CD14-positive monocyte (primary cell): ENCODE results near the gene ALDH7A1. TPM values are rescaled to one million over a fixed set of nuclear protein-coding genes. Genes with fewer than 3 reads are reported as not detected.
A peak's percentile ranks its signal among the peaks of the same experiment; 100 is the strongest.

Experiments used
- DNase-seq, 3 donors: peaks; one replicate each; pipeline ENCODE4 v3.0.0-alpha.2; 2011 to 2022
- H2AFZ ChIP-seq: 2 replicates; pipeline ENCODE4 v1.6.0; 2012; ENCODE audit warnings: mild to moderate bottlenecking, low read depth, low read length, inconsistent platforms; ENCODE audit not compliant: insufficient read depth, poor library complexity, severe bottlenecking
- H3K27ac ChIP-seq, 2 donors: 1 replicate in 1 of 2; 2 replicates in 1 of 2; pipeline ENCODE4 v1.5.1; 2012 to 2013; ENCODE audit warnings: low read length in 2 of 2, control low read depth in 1 of 2, inconsistent platforms in 1 of 2, low read depth in 1 of 2, mild to moderate bottlenecking in 1 of 2
- H3K27me3 ChIP-seq, 2 donors: one replicate each; pipeline versions ENCODE4 v1.6.0 to v1.6.1; 2011 to 2013; ENCODE audit warnings: low read length in 2 of 2; ENCODE audit not compliant: control insufficient read depth in 2 of 2, insufficient read depth in 2 of 2
- H3K36me3 ChIP-seq, 2 donors: replicated peaks in 1 of 2; 1 replicate in 1 of 2; 2 replicates in 1 of 2; pipeline versions ENCODE4 v1.5.1 to v1.6.1; 2012 to 2013; ENCODE audit warnings: low read length in 2 of 2, control low read depth in 1 of 2, inconsistent platforms in 1 of 2, mild to moderate bottlenecking in 1 of 2; ENCODE audit not compliant: insufficient read depth in 2 of 2, control insufficient read depth in 1 of 2
- H3K4me1 ChIP-seq, 2 donors: 1 replicate in 1 of 2; 2 replicates in 1 of 2; pipeline versions ENCODE4 v1.5.1 to v1.6.1; 2012 to 2013; ENCODE audit warnings: low read length in 2 of 2, control low read depth in 1 of 2, inconsistent platforms in 1 of 2, mild to moderate bottlenecking in 1 of 2, moderate library complexity in 1 of 2; ENCODE audit not compliant: insufficient read depth in 2 of 2, control insufficient read depth in 1 of 2
- H3K4me2 ChIP-seq: replicated peaks from 2 replicates; pipeline ENCODE3; 2012; ENCODE audit warnings: low read length, moderate library complexity, mild to moderate bottlenecking; ENCODE audit not compliant: poor library complexity, severe bottlenecking; ENCODE audit errors: extremely low read depth
- H3K4me3 ChIP-seq, 3 experiments: fragments of 200-600 bp in 1 of 3; sonication (generic) in 1 of 3; replicated peaks in 1 of 3; 1 replicate in 2 of 3; 2 replicates in 1 of 3; pipeline ENCODE4 v1.5.1; 2011 to 2013; ENCODE audit warnings: low read length in 3 of 3, mild to moderate bottlenecking in 3 of 3, control low read depth in 2 of 3, low read depth in 2 of 3, inconsistent platforms in 1 of 3, moderate library complexity in 1 of 3
- H3K79me2 ChIP-seq: 2 replicates; pipeline ENCODE4 v1.6.0; 2012; ENCODE audit warnings: mild to moderate bottlenecking, control low read depth, inconsistent platforms, low read length, moderate library complexity; ENCODE audit not compliant: insufficient read depth
- H3K9ac ChIP-seq: 2 replicates; pipeline ENCODE4 v1.6.0; 2017; ENCODE audit warnings: low read length, mild to moderate bottlenecking; ENCODE audit not compliant: insufficient read depth, poor library complexity, severe bottlenecking
- H3K9me3 ChIP-seq, 2 donors: replicated peaks in 1 of 2; 1 replicate in 1 of 2; 2 replicates in 1 of 2; pipeline versions ENCODE4 v1.5.1 to v1.6.1; 2012 to 2013; ENCODE audit warnings: low read length in 2 of 2, control low read depth in 1 of 2; ENCODE audit not compliant: control insufficient read depth in 1 of 2, insufficient read depth in 1 of 2
- H4K20me1 ChIP-seq: 2 replicates; pipeline ENCODE4 v1.6.0; 2012; ENCODE audit warnings: mild to moderate bottlenecking, low read length, control low read depth, moderate library complexity; ENCODE audit not compliant: insufficient read depth
- H3K27ac Mint-ChIP-seq, 7 donors: one replicate each; pipeline ENCODE4 v1.8.0; 2020; ENCODE audit warnings: mild to moderate bottlenecking in 7 of 7, mixed read lengths in 7 of 7, moderate library complexity in 6 of 7, inconsistent platforms in 2 of 7
- H3K27me3 Mint-ChIP-seq, 3 donors: one replicate each; pipeline ENCODE4 v1.8.0; 2021 to 2022; ENCODE audit warnings: low read depth in 3 of 3, mild to moderate bottlenecking in 3 of 3, mixed read lengths in 3 of 3, moderate library complexity in 3 of 3, inconsistent platforms in 1 of 3
- H3K36me3 Mint-ChIP-seq, 2 donors: one replicate each; pipeline ENCODE4 v1.8.0; 2020; ENCODE audit warnings: mixed read lengths in 2 of 2, inconsistent platforms in 1 of 2, mild to moderate bottlenecking in 1 of 2
- H3K4me1 Mint-ChIP-seq: one replicate; pipeline ENCODE4 v1.8.0; 2020; ENCODE audit warnings: mild to moderate bottlenecking, mixed read lengths
- H3K4me3 Mint-ChIP-seq, 2 donors: one replicate each; pipeline ENCODE4 v1.8.0; 2020; ENCODE audit warnings: mild to moderate bottlenecking in 2 of 2, mixed read lengths in 2 of 2, moderate library complexity in 1 of 2
- H3K9me3 Mint-ChIP-seq, 7 donors: one replicate each; pipeline ENCODE4 v1.8.0; 2020 to 2022; ENCODE audit warnings: mixed read lengths in 7 of 7, mild to moderate bottlenecking in 6 of 7, moderate library complexity in 6 of 7, inconsistent platforms in 2 of 7
- CTCF ChIP-seq: fragments of 200-600 bp; IDR thresholded peaks from one replicate; pipeline ENCODE4 v1.8.0; 2022; ENCODE audit warnings: antibody characterized with exemption, mild to moderate bottlenecking
- WGBS: methylation state at CpG from one replicate; pipeline ENCODE4 v1.1.5; 2013; ENCODE audit warnings: missing lambda C conversion rate; ENCODE audit not compliant: insufficient coverage; 5-methylcytosine and 5-hydroxymethylcytosine counted together
- intact Hi-C, 2 donors: fragments of 100-400 bp; cut with micrococcal nuclease; formaldehyde crosslinking; loops; one replicate each; pipeline versions ENCODE4 v1.15.0 to v1.15.1; 2023
- polyA plus RNA-seq, 3 donors: library from polyadenylated mRNA; depleted of rRNA in 1 of 3; unstranded in 2 of 3; stranded (reverse) in 1 of 3; fragments of 300-500 nt in 2 of 3; fragments of >200 nt in 1 of 3; fragmentation: Illumina TruSeq in 2 of 3; gene quantifications; 1 replicate in 2 of 3; 2 replicates in 1 of 3; pipeline ENCODE4 v1.2.3, GENCODE V29; 2012 to 2021

Gene ALDH7A1
- polyA plus RNA-seq, 3 donors = 0.44 to 0.67 (median 0.59) TPM

GRCh38 chr5:126506079-126506478 is 88.9 kb downstream of the ALDH7A1 start:
- no peak overlapping the region for H3K27ac ChIP-seq
- H3K9ac ChIP-seq = no peak overlapping the region
- no peak overlapping the region for H3K4me3 ChIP-seq
- H3K4me3 Mint-ChIP-seq = no peak overlapping the region
- no peaks in the 10 kb centered on the region for H3K27me3 ChIP-seq
- H4K20me1 ChIP-seq = no peaks in the 10 kb centered on the region
- H3K27ac Mint-ChIP-seq = no peak overlapping the region
- intact Hi-C loops = no loop called here
- H3K4me1 ChIP-seq = peaks cover 5 to 8% of the 10 kb centered on the region in 2 donors
- H3K9me3 Mint-ChIP-seq = peaks cover 0 to 4% (median 0%) of the 10 kb centered on the region in 7 donors
- no peaks in the 10 kb centered on the region for H3K36me3 Mint-ChIP-seq
- no peaks in the 10 kb centered on the region for H3K36me3 ChIP-seq
- no peaks in the 10 kb centered on the region for H3K79me2 ChIP-seq
- H3K27me3 Mint-ChIP-seq = peaks cover 0 to 1% (median 0%) of the 10 kb centered on the region in 3 donors
- no peak for TF ChIP-seq CTCF
- peaks cover 12% of the 10 kb centered on the region for H3K4me1 Mint-ChIP-seq
- no CpG with 5 or more reads among the region's 4 CpGs for WGBS
- H3K9me3 ChIP-seq = no peaks in the 10 kb centered on the region
- no peak overlapping the region for H2AFZ ChIP-seq
- no peak for DNase-seq
- H3K4me2 ChIP-seq = no peak overlapping the region

- Mint-ChIP-seq H3K9me3 (peaks cover 0 to 6% (median 0%) of the 10 kb centered on the region in 7 donors), H3K27ac (no peak overlapping the region), H3K36me3 (no peaks in the 10 kb centered on the region), H3K4me1 (peaks cover 3% of the 10 kb centered on the region), H3K27me3 (peaks cover 0 to 2% (median 1%) of the 10 kb centered on the region in 3 donors), H3K4me3 (no peak overlapping the region)
- Histone ChIP-seq H3K27me3 (no peaks in the 10 kb centered on the region), H3K4me1 (peaks cover 3% of the 10 kb centered on the region in 2 donors), H3K9ac (no peak overlapping the region), H3K9me3 (no peaks in the 10 kb centered on the region), H3K27ac (no peak overlapping the region), H3K4me2 (no peak overlapping the region), H3K4me3 (no peak overlapping the region), H3K79me2 (no peaks in the 10 kb centered on the region), H3K36me3 (no peaks in the 10 kb centered on the region), H4K20me1 (no peaks in the 10 kb centered on the region), H2AFZ (peak overlapping the region; percentile 1)
- 69% methylated on average over 3 of the region's 5 CpGs for WGBS
- intact Hi-C loops = no loop called here
- DNase-seq = no peak
- TF ChIP-seq CTCF = no peak
These were observed 91.4 kb downstream of the ALDH7A1 start for GRCh38 chr5:126503602-126504104.
